GM19438 (cell line): ENCODE measurements around the gene PLA2G4D.

Source experiments
- ATAC-seq: cut with Tn5 transposase; IDR thresholded peaks from one replicate; pipeline ENCODE4 v1.9.1; 2021; ENCODE audit warnings: low read depth; ENCODE audit not compliant: unreplicated experiment

The PLA2G4D gene

DNA sequence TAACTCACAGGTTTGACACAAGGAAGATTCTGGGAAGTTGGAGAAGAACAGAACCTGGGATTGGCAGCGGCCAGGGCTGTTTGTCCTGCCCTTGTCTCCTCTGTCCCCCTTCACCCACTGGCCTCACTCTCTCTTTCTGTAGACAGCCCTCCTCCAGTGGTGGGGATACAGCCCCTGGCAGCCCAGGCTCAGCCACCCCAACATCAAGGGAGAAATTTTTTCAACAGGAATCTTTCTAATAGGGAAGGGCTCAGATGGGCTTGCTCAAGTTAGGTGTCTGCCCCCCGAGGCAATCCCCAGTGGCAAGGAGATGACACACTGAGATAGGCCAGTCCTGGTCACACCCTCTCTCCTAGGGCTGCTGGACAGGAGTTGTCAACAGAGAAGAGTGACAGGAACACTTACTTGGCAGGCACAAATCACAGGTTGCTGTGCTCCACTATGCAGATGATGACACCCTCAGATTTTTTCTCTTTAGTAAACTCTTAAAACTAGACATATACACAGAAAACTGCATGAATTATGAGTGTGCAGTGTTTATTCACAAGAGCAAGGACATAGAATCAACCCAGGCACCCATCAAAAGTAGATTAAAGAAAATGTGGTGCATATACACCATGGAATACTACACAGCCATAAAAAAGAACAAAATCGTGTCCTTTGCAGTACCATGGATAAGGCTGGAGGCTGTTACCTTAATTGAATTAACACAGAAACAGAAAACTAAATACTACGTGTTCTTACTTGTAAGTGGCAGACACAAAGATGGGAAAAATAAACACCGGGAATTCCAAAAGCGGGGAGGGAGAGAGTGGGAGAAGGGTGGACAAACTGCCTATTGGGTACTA lies 36.3 kb downstream of the PLA2G4D start:
- ATAC-seq: no peak

DNA sequence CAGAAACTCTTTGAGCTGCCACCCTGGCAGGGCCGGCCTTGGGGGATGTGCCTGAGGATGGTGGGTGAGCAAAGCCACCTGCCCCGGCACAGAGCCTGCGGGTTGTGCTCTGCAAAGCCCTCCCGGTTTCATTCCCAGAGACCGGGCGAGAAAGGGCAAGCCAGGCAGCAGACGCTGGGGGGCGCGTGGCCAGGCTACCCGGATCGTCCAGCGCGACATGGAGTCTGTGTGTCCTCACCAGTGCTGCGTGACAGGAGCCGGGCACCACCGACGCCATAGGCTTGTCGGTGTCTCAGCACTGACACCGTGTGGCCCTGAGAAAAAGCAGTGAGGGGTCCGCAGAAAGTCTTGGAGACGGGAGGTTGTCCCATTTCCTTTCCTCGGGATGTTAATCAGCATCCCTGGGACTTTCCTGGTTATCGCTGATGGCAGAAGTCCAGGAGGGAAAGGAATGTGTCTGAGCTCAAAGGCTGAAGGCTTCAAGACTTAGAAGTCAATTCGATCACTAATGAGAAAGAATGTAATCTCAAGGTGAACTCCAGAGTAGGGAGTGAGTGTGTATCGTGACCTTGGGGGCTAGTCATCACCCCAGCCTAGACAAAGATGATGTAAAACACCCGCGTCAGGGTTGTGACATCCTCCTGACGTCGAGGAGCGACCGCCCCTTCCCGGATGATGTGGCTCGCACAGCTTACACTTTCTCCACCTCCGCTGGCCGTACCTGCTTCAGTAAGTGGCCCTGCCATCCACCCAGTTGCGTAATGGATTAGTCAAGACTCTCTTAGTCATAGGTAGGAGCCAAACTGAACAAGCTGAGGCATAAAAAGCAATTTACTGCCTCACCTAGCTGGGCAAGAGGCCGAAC lies 37.2 kb downstream of the PLA2G4D start:
- peak; percentile 68 for ATAC-seq

DNA sequence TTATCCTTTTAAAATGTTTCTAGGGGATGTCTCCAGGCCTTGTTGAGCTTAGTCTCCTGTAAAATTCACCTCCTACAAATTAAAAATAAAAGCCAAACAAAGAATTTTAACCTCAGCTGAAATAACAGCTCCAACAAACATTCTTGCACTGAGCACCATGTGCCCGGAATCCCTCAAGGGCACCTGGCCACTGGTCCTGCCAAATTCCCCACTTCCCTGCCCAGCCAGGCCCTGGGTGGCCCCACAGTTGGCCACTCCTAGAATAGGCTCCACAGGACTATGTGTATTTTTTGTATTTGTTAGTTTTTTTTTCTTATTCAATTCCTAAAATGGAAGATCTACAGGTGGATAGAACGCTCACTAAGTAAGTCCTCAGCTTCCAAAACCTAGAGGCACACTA lies 40.4 kb downstream of the PLA2G4D start:
- no peak for ATAC-seq

GRCh38 chr15:42053010-42053409 lies 41.4 kb downstream of the PLA2G4D start:
- ATAC-seq: no peak

GRCh38 chr15:42050484-42051255 lies 43.7 kb downstream of the PLA2G4D start:
- ATAC-seq: no peak

GRCh38 chr15:42048821-42049200 lies 45.6 kb downstream of the PLA2G4D start:
- no peak for ATAC-seq

- no peak for ATAC-seq
These were observed 46.1 kb downstream of the PLA2G4D start for GRCh38 chr15:42048080-42048820.

GRCh38 chr15:42046597-42046996 lies 47.8 kb downstream of the PLA2G4D start:
- ATAC-seq: no peak

DNA sequence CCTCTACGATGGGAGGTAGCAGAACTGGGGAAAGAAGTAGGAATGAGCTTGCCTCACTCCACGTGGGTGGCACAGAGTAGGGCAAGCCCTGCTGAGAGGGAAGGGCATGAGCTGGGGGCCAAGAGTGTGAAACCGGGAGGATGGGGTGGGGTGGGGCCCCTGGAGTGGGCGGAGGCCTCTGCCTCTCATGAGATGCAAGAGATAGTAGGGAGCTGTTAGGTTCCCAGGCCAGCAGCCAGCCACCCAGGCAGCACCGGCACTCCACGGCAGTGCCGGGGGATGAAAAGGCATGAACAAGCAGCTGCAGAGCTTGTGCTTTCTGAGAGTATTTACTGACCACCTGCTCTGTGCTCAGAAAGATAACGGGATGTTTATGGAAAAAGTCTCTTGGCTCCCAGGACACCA lies 49.1 kb downstream of the PLA2G4D start:
- ATAC-seq: no peak

- no peak for ATAC-seq
These were observed 51.6 kb downstream of the PLA2G4D start for GRCh38 chr15:42042602-42043400.

DNA sequence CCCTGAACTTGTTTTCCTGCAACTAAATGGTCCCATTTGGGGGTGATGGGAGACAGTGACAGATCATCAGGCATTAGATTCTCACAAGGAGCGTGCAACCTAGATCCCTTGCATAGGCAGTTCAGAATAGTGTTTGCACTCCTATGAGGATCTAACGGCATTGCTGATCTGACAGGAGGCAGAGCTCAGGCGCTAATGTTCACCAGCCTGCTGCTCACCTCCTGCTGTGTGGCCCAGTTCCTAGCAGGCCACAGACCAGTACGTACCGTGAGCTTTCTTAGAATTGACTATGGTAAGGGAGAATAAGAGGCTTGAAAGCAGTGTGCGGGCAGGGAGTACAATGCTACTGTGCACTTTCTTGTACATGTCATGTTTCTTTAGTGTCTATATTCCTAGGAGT lies 56.0 kb downstream of the PLA2G4D start:
- ATAC-seq: no peak

GRCh38 chr15:42037656-42038055 lies 56.7 kb downstream of the PLA2G4D start:
- no peak for ATAC-seq

GRCh38 chr15:42036966-42037365 lies 57.4 kb downstream of the PLA2G4D start:
- no peak for ATAC-seq

DNA sequence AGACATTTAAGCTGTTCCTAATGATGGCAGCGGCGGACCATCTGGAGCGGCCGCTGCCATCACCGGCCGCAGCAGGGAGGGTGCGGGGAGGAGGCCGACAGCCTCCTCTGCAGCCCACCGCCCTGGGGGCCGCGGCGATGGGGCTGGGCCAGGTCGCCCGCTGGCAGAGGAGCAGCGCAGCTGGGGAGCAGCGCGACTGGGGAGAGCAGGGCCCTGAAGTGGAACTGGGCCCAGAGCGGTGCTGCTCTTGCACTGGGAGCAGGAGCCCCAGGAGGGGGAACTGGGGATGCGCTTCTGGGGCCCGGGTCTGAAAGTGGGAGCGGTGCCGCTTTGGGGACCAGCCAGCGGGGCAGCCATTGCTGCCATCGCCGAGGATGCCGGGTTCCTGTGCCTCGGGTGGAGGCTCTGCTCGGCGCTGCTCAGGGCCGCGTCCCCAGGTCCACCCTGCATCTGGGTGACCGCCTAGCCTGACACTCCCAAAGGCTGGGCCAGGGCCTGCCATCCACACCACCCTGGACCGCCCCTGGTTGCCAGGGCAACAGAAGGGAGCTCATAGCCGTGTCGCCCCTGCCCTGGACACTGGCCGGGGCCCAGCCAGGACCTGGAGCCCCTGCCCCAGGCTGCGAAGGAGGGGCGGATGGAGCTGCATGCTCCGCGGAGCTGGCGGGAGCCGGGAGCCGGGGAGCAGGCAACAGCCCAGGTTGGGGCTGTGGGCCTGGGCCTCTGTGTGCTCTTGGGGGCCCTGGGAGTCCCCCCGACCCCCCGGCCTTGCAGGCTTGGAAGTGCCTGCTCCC lies 58.1 kb downstream of the PLA2G4D start:
- ATAC-seq: no peak

- ATAC-seq: peak; percentile 79
These were observed 59.0 kb downstream of the PLA2G4D start for GRCh38 chr15:42035435-42035761.

- peak; percentile 27 for ATAC-seq
These were observed 59.5 kb downstream of the PLA2G4D start for GRCh38 chr15:42034628-42035434.

- ATAC-seq: no peak
These were observed 61.0 kb downstream of the PLA2G4D start for GRCh38 chr15:42033214-42033873.
